ENCODE results near the gene RNF130. TPM values are rescaled to one million over a fixed set of nuclear protein-coding genes. Genes with fewer than 3 reads are reported as not detected.

Gene RNF130
- total and polyA plus RNA-seq, 2 donors from 2014 or later = 73.9 to 88.1 TPM

- H3K4me1 ChIP-seq (ENCODE audit: control insufficient read depth in 2 of 3, insufficient read depth in 2 of 3, low read depth in 1 of 3, low read length in 3 of 3) = no peaks in the 10 kb centered on the region
- no peaks in the 10 kb centered on the region for H3K9me3 ChIP-seq (ENCODE audit: control insufficient read depth in 2 of 3, insufficient read depth in 1 of 3, low read length in 3 of 3)
- no peaks in the 10 kb centered on the region for H3K36me3 ChIP-seq (ENCODE audit: control insufficient read depth in 2 of 3, insufficient read depth in 3 of 3, low read length in 3 of 3)
- no peak overlapping the region for H3K27ac ChIP-seq (ENCODE audit: low read depth in 2 of 2, low read length in 2 of 2)
- FAIRE-seq (no peak), DNase-seq (no peak)
- intact Hi-C loops (cut with DNase I) = no loop called here
- no peak overlapping the region for H3K9ac ChIP-seq (ENCODE audit: low read length in 3 of 3)
- H3K4me3 ChIP-seq (ENCODE audit: low read length in 3 of 3) = no peak overlapping the region
- H3K27me3 ChIP-seq (ENCODE audit: control insufficient read depth, insufficient read depth, low read length) = no peaks in the 10 kb centered on the region
- TF ChIP-seq, protein P1, sequence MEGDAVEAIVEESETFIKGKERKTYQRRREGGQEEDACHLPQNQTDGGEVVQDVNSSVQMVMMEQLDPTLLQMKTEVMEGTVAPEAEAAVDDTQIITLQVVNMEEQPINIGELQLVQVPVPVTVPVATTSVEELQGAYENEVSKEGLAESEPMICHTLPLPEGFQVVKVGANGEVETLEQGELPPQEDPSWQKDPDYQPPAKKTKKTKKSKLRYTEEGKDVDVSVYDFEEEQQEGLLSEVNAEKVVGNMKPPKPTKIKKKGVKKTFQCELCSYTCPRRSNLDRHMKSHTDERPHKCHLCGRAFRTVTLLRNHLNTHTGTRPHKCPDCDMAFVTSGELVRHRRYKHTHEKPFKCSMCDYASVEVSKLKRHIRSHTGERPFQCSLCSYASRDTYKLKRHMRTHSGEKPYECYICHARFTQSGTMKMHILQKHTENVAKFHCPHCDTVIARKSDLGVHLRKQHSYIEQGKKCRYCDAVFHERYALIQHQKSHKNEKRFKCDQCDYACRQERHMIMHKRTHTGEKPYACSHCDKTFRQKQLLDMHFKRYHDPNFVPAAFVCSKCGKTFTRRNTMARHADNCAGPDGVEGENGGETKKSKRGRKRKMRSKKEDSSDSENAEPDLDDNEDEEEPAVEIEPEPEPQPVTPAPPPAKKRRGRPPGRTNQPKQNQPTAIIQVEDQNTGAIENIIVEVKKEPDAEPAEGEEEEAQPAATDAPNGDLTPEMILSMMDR (IDR thresholded peaks at IDR 0.05; ENCODE audit: borderline replicate concordance, extremely low read depth, insufficient read depth) = no peak
Measured at GRCh38 chr5:179915406-179915935, 156.1 kb downstream of the RNF130 start.

- intact Hi-C loops (cut with DNase I) = no loop called here
- Histone ChIP-seq H3K27ac (ENCODE audit: low read depth in 2 of 2, low read length in 2 of 2) (no peak overlapping the region), H3K27me3 (ENCODE audit: control insufficient read depth, insufficient read depth, low read length) (no peaks in the 10 kb centered on the region), H3K9ac (ENCODE audit: low read length in 3 of 3) (no peak overlapping the region), H3K9me3 (ENCODE audit: control insufficient read depth in 2 of 3, insufficient read depth in 1 of 3, low read length in 3 of 3) (no peaks in the 10 kb centered on the region), H3K4me1 (ENCODE audit: control insufficient read depth in 2 of 3, insufficient read depth in 2 of 3, low read depth in 1 of 3, low read length in 3 of 3) (no peaks in the 10 kb centered on the region), H3K4me3 (ENCODE audit: low read length in 3 of 3) (no peak overlapping the region), H3K36me3 (ENCODE audit: control insufficient read depth in 2 of 3, insufficient read depth in 3 of 3, low read length in 3 of 3) (no peaks in the 10 kb centered on the region)
- no peak for FAIRE-seq
- peak in 1 of 5 donors; percentile 30 for DNase-seq
- TF ChIP-seq, protein P1 (IDR thresholded peaks at IDR 0.05; ENCODE audit: borderline replicate concordance, extremely low read depth, insufficient read depth) = no peak
Measured at GRCh38 chr5:179914032-179914755, 157.4 kb downstream of the RNF130 start.

DNA sequence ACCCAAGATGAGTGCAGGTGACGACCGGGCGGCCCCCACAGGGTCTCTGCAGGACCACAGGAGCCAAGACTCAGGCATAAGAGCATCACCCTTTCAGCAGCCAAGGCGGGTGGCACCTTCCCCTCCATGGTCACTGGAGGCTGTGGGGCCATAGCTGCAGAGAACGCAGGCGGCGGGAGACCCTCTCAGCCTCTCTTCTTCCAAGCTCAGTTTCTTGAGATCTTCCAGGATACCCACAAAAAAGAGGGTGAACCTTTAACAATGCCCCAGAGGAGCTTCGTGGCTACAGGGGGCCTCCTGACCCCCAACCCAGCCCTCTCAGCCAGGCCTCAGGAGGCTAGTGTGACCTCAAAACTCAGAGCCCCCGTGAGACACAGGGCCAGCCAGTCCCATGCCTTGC, 158.1 kb downstream of the RNF130 start:
- FAIRE-seq (no peak), DNase-seq (no peak)
- Histone ChIP-seq H3K9me3 (ENCODE audit: control insufficient read depth in 2 of 3, insufficient read depth in 1 of 3, low read length in 3 of 3) (no peaks in the 10 kb centered on the region), H3K27me3 (ENCODE audit: control insufficient read depth, insufficient read depth, low read length) (no peaks in the 10 kb centered on the region), H3K36me3 (ENCODE audit: control insufficient read depth in 2 of 3, insufficient read depth in 3 of 3, low read length in 3 of 3) (no peaks in the 10 kb centered on the region), H3K27ac (ENCODE audit: low read depth in 2 of 2, low read length in 2 of 2) (no peak overlapping the region), H3K4me3 (ENCODE audit: low read length in 3 of 3) (no peak overlapping the region), H3K4me1 (ENCODE audit: control insufficient read depth in 2 of 3, insufficient read depth in 2 of 3, low read depth in 1 of 3, low read length in 3 of 3) (peaks cover 0 to 2% (median 0%) of the 10 kb centered on the region in 3 donors), H3K9ac (ENCODE audit: low read length in 3 of 3) (no peak overlapping the region)
- intact Hi-C loops (cut with DNase I) = no loop called here
- TF ChIP-seq, protein P1 (IDR thresholded peaks at IDR 0.05; ENCODE audit: borderline replicate concordance, extremely low read depth, insufficient read depth) = no peak
